GM19099 (cell line): Measurements from ENCODE around the gene COBL.

Experiments used
- POLR2A ChIP-seq: IDR thresholded peaks from 3 replicates; pipeline ENCODE4 v1.6.1; 2011; ENCODE audit warnings: low read depth; ENCODE audit not compliant: insufficient read length; ENCODE audit errors: extremely low read depth

COBL gene

GRCh38 chr7:51344406-51345138 is 28.0 kb upstream of the COBL start:
- no peak for TF ChIP-seq POLR2A

- TF ChIP-seq POLR2A: no peak
Measured at GRCh38 chr7:51340936-51341335, 24.3 kb upstream of the COBL start.

DNA sequence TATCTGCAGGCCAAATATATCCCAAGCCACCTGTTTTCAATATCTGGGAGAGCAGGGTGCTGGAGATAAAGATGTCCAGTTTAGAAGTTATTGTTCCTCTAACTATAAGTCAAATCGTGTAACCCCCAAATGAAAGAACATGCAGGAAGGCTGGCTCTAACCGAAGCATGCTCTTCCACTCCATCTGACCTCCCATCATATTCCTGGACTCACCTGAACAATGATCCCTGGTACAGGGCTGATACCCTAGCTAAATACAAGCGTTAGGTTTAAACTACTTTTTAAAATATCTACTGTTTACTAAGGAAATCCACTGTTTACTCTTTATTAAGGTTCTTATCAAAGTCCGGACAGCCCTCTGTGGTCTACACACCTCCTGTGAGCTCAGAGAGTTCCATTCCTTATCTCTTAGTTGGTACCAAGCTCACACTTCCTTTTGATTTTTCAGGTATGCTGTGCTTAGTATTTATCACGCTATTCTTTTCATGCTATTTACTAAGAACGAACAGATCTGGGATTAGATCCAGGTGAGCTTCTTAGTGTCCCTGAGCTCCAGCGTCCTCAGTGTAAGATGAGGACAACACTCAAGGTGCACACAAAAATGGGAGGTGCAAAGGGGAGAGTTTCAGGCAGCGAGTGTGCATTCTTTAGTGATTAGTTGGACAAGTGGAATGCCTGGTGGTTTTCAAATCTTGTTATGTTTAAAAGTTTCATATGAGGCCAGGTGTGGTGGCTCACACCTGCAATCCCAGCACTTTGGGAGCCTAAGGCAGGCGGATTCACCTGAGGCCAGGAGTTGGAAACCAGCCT is 23.6 kb upstream of the COBL start:
- no peak for TF ChIP-seq POLR2A

DNA sequence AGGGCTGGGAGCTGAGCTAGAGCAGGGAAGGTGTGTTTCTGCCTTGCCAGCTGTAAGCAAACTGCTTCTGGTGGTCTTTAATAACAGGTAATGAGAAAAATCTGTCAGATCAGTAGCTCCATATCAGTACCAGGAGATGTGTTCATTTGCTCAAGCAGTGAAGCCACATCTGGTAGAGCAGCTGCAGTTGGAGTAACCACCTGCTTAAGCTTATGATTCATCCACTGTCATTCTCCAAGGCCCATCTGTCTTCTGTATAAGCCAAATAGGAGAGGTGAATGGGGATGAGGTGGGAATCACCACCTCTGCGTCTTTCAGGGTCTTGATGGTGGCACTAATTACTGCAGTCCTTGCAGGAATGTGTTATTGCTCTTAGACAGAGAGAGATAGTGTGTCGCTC is 18.4 kb upstream of the COBL start:
- no peak for TF ChIP-seq POLR2A

DNA sequence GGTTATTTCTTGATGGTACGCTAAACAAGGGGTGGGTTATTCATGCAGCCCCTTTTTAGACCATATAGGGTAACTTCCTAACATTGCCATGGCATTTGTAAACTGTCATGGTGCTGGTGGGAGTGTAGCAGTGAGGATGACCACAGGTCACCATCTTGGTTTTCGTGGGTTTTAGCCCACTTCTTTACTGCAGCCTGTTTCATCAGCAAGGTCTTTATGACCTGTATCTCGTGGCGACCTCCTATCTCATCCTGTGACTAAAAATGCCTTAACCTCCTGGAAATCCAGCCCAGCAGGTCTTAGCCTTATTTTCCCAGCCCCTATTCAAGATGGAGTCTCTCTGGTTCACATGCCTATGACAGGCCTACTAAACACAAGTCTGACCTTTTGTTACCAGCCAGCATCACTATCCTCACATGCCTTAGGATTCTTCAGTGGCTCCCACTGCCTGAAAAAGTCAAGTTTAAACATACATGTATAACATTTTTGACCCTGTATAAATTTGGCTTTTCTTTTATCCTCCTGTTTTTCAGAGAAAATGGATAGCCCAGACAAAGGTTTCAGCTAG is 13.2 kb upstream of the COBL start:
- no peak for TF ChIP-seq POLR2A

DNA sequence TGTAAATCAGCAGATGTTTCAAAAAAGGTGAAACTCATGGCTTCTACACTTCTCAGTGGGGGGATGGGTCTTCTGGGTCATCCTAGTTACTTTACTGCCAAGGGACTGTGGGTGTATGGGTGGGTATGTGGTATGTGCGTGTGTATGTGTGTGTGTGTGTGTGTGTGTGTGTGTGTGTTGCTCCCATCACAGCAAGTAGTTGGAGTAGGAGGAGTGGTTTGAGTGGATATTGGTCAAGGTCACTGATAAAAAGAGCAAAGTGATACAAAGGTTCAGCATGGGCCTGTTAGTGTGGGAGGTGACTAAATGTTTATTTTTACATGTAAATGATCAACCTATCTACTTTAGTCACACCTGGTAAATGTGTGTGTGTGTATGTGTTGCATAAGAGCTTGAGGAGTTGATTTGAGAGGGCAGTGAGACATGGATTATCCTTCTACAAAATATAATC is 11.8 kb upstream of the COBL start:
- no peak for TF ChIP-seq POLR2A

DNA sequence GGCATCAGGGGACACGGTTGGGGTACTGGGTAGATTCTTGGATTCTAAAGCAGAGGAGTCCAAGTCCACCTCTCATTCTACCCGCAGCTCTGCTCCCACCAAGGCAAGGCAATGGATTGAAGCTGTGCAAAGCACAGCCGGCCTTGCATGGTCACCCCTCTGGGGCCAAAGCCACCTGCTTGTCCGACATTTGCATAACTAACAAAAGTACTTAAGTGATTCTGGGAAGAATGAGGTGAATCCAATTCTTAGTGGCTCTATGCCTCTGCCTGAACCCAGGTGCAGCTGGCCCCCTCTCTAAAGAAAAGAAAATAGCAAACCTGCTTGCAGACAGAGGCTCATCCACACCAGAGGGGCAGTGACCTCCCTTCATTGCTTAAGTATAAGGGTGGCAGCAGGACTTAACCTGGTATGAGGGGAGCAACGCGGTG is 10.7 kb upstream of the COBL start:
- no peak for TF ChIP-seq POLR2A

- TF ChIP-seq POLR2A: no peak
Measured at GRCh38 chr7:51326656-51327286, 10.2 kb upstream of the COBL start.

DNA sequence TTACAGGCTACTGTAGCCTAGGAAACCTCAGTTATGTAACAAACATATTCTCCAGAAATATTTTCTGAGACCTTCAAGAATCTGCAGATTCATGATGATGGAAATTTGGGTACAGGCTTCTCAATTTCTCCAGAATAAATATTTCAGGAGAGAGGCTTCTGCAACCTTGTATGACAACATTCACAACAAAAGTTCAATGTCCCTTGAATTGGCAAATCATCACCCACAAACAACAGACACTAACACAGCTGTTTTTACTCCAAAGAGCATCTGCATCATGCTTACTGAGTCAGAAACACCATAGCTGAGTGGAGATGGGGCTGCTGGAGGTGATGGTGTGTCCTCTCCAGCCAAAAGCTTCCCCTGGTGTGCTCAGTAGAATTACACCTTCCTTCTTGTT is 9.3 kb upstream of the COBL start:
- TF ChIP-seq POLR2A: no peak

GRCh38 chr7:51325261-51325676 is 8.7 kb upstream of the COBL start:
- no peak for TF ChIP-seq POLR2A

DNA sequence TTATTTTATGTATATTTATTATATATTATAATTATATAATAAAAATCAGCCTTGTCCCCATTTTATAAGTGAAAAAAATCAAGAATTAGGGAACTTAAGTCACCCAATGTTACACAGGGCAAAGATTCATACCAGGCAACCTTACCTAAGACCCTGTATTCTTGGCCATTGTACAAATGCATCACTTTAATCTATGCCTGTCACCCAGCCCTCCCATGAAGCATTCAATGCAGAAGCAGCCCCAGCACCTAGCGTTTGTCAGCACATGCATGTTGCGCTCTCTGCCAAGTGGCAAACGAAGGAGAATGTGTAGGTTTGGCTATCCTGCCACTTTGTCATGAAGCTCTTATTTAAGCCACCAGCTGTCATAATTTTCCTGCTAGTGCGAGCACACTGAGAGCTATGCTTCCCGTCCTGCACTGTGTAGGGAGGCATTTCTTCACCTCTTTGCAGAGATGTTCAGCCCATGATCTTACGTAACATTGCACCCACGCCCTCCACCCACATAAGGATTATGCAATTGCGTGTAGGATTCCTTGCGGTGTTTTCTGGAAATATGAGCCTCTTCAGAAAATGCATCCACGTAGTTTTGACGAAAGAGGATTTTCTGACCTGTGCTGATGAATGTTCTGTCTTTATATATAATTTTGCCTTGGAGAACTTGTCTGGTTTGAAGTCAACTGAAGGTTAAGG is 7.7 kb upstream of the COBL start:
- TF ChIP-seq POLR2A: no peak

DNA sequence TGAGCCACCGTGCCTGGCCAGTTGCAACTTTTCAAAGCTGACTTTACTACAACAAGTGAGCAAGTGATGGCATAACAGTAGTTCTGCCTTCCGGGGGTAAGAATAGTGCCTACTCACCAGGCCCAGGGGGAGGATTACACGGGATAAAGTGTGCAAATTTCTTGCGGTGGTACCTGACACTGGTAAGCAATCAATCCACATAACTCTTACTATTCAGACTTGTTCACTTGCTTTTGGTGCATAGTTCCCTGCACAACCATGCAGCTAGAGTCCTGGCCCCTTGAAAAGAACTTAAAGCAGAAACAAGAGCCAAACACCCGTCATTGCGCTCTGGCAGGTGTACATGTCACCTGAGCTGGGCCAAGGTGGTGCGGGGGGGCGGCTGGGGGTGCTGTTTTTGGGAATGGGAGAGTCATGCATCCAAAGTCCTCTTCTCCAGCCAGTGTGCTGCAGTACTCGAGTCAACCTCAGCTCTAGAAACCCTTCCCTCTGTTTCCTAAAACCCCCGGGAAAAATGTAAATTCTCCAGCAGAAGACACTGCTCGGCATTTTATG is 5.4 kb upstream of the COBL start:
- no peak for TF ChIP-seq POLR2A

DNA sequence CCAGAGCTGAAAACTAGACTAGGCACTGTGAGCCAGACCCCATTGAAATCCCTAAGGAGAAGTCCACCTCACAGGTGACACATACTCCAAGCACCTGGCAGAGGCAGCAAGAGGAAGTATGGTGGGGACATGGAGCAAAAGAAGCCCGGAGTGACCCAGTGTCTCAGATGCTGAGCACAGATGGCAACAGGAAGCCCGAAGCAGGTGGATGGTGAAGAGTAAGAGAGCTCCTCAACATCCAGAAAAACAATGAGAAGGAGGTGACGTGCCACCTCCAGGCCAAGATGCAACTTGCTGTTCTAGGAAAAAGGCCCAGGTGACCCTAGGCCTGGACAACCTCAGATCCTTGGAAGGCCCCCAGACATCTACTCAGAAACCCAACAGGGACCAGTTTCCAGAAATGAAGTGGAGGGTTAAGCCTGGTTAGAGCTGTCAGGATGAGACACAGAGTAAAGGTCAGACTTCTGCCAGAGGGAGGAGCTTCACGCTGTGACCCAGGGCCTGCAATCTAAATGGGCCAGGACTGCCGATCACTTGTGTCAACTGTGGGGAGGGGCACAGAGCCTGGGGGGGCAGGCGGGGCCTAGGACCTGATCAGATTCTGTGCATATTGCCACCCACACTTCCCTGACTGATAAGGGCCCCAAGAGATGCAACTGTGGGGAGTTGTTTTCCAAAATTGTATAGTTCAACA is 2.4 kb upstream of the COBL start:
- no peak for TF ChIP-seq POLR2A

GRCh38 chr7:51318001-51318400 is 1.4 kb upstream of the COBL start:
- no peak for TF ChIP-seq POLR2A
